ENCODE results near the gene WAC. TPM values are rescaled to one million over a fixed set of nuclear protein-coding genes. Genes with fewer than 3 reads are reported as not detected.
A peak's percentile ranks its signal among the peaks of the same experiment; 100 is the strongest.

Gene WAC
- total RNA-seq, 2 experiments from 2014 or later = 111 to 121 TPM

GRCh38 chr10:28538595-28538994 lies 5.7 kb downstream of the WAC start:
- H3K9me3 ChIP-seq (ENCODE audit: low read length) = no peaks in the 10 kb centered on the region
- peaks cover 100% of the 10 kb centered on the region for H3K79me2 ChIP-seq (ENCODE audit: insufficient read depth, low read depth, low read length)
- no peak for TF ChIP-seq EZH2phosphoT487 (IDR thresholded peaks at IDR 0.05; ENCODE audit: borderline replicate concordance, low read depth, low read length)
- H3K36me3 ChIP-seq (ENCODE audit: insufficient read depth, low read length) = peaks cover 99% of the 10 kb centered on the region
- no TSS peak for BruUV-seq (replicated peaks)
- DNase-seq (ENCODE audit: low spot score) = no peak
- CTCF ChIA-PET (ENCODE audit: unreplicated experiment) = no interaction called here
- no peak overlapping the region for H3K4me2 ChIP-seq (ENCODE audit: low read length)
- no peak overlapping the region for H2AFZ ChIP-seq (ENCODE audit: low read length)
- H4K20me1 ChIP-seq (ENCODE audit: insufficient read depth, low read length) = peaks cover 58% of the 10 kb centered on the region
- peaks cover 50% of the 10 kb centered on the region for H3K4me1 ChIP-seq (ENCODE audit: insufficient read depth, low read length, poor library complexity, severe bottlenecking)
- POLR2A ChIA-PET = interaction anchor here (2.3 to 4.0 kb wide), 2 partner anchors 8 to 13 kb away, joined by 11 to 24 read pairs; no protein-coding TSS in a partner anchor
- no peak overlapping the region for H3K4me3 ChIP-seq (ENCODE audit: low read depth, low read length, poor library complexity, severe bottlenecking)
- intact Hi-C loops (cut with micrococcal nuclease; ENCODE audit: unreplicated experiment) = no loop called here
- H3K27ac ChIP-seq (ENCODE audit: low read depth, low read length, poor library complexity, severe bottlenecking) = no peak overlapping the region
- no peaks in the 10 kb centered on the region for H3K9me2 ChIP-seq (ENCODE audit: insufficient read depth, low read length)

DNA sequence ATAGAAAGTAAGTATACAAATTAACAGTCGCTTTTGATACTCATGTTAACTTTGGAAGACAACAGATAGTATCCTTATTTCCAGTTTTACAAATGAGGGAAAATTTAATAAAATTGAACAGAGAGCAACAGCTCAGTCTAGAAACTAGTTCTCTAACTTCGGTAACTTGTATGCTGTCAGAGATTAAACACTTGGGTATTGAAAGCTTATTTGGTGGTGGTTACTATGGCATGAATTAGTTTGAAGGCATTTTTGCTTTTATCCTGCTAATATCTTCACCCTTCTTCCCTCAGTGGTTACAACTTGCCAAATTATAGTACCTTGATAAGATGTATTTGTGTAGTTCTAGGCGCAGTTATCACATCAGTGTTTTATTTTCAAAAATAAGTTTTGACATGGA lies 7.2 kb downstream of the WAC start:
- CTCF ChIA-PET (ENCODE audit: unreplicated experiment) = no interaction called here

DNA sequence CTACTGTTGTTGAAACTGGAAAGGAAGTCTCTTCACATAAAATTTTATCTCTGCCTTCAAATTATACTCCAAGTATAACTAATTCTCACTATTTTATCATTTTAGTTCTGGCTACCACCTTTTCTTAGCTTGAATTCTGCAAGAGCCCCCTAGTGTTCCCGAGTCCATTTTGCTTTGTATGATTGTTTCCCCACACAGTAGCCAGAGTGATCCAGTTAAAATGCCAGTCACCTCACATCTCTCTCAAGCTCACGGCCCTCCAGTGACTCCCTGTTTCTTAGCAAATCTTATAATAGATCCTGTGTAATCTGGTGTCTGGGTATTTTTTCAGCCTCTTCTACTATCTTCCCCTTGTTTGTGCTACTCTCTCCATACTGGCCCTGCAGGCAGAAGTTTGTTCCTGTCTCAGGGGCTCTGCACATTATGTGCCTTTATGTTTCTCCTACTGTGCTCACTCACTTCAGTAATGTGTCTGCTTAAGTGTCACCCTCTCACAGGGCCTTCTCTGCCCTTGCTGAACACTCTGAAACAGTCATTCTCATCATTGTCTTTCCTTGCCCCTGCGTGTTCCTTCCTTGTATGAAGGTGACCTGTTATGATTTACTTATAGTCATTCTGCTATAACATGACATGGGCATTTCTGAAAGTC lies 8.9 kb downstream of the WAC start:
- peaks cover 100% of the 10 kb centered on the region for H3K79me2 ChIP-seq (ENCODE audit: insufficient read depth, low read depth, low read length)
- H3K9me3 ChIP-seq (ENCODE audit: low read length) = no peaks in the 10 kb centered on the region
- no peak overlapping the region for H3K4me2 ChIP-seq (ENCODE audit: low read length)
- intact Hi-C loops (cut with micrococcal nuclease; ENCODE audit: unreplicated experiment) = no loop called here
- H4K20me1 ChIP-seq (ENCODE audit: insufficient read depth, low read length) = peaks cover 46% of the 10 kb centered on the region
- H3K4me3 ChIP-seq (ENCODE audit: low read depth, low read length, poor library complexity, severe bottlenecking) = no peak overlapping the region
- TF ChIP-seq CTCF (conservative IDR thresholded peaks at IDR 0.05; ENCODE audit: low read length) (peak; percentile 55), EZH2phosphoT487 (IDR thresholded peaks at IDR 0.05; ENCODE audit: borderline replicate concordance, low read depth, low read length) (no peak)
- no peak for DNase-seq (ENCODE audit: low spot score)
- H3K9me2 ChIP-seq (ENCODE audit: insufficient read depth, low read length) = no peaks in the 10 kb centered on the region
- ChIA-PET CTCF (ENCODE audit: unreplicated experiment) (no interaction called here), POLR2A (interaction anchor here (0.9 to 1.5 kb wide), 3 partner anchors 9 to 16 kb away, joined by 3 to 8 read pairs (median 5); no protein-coding TSS in a partner anchor)
- no peak overlapping the region for H3K27ac ChIP-seq (ENCODE audit: low read depth, low read length, poor library complexity, severe bottlenecking)
- H3K4me1 ChIP-seq (ENCODE audit: insufficient read depth, low read length, poor library complexity, severe bottlenecking) = peaks cover 25% of the 10 kb centered on the region
- H2AFZ ChIP-seq (ENCODE audit: low read length) = no peak overlapping the region
- H3K36me3 ChIP-seq (ENCODE audit: insufficient read depth, low read length) = peaks cover 100% of the 10 kb centered on the region
- no TSS peak for BruUV-seq (replicated peaks)

More for the DNA sequence above, 7.2 kb downstream of the WAC start:
- H3K27ac ChIP-seq (ENCODE audit: low read depth, low read length, poor library complexity, severe bottlenecking) = no peak overlapping the region
- intact Hi-C loops (cut with micrococcal nuclease; ENCODE audit: unreplicated experiment) = no loop called here
- peaks cover 100% of the 10 kb centered on the region for H3K36me3 ChIP-seq (ENCODE audit: insufficient read depth, low read length)
- H3K9me2 ChIP-seq (ENCODE audit: insufficient read depth, low read length) = no peaks in the 10 kb centered on the region
- no peak overlapping the region for H3K4me3 ChIP-seq (ENCODE audit: low read depth, low read length, poor library complexity, severe bottlenecking)
- peaks cover 42% of the 10 kb centered on the region for H3K4me1 ChIP-seq (ENCODE audit: insufficient read depth, low read length, poor library complexity, severe bottlenecking)
- H3K9me3 ChIP-seq (ENCODE audit: low read length) = no peaks in the 10 kb centered on the region
- BruUV-seq (replicated peaks) = no TSS peak
- no peak overlapping the region for H3K4me2 ChIP-seq (ENCODE audit: low read length)
- no peak for DNase-seq (ENCODE audit: low spot score)
- TF ChIP-seq CTCF (conservative IDR thresholded peaks at IDR 0.05; ENCODE audit: low read length) (no peak), EZH2phosphoT487 (IDR thresholded peaks at IDR 0.05; ENCODE audit: borderline replicate concordance, low read depth, low read length) (no peak)
- peaks cover 51% of the 10 kb centered on the region for H4K20me1 ChIP-seq (ENCODE audit: insufficient read depth, low read length)
- peaks cover 100% of the 10 kb centered on the region for H3K79me2 ChIP-seq (ENCODE audit: insufficient read depth, low read depth, low read length)
- H2AFZ ChIP-seq (ENCODE audit: low read length) = no peak overlapping the region
- POLR2A ChIA-PET = interaction anchor here (0.6 to 4.0 kb wide), 3 partner anchors 11 to 1711 kb away, joined by 3 to 24 read pairs (median 3); no protein-coding TSS in a partner anchor
